HG03135 (cell line): Measurements from ENCODE around the gene CYB5D1.

Experiments used
- ATAC-seq: cut with Tn5 transposase; IDR thresholded peaks from one replicate; pipeline ENCODE4 v1.9.1; 2021; ENCODE audit warnings: mild to moderate bottlenecking, moderate library complexity; ENCODE audit not compliant: unreplicated experiment

Gene CYB5D1

GRCh38 chr17:7884581-7885366 lies 27.0 kb downstream of the CYB5D1 start:
- no peak for ATAC-seq

- no peak for ATAC-seq
Measured at GRCh38 chr17:7885367-7886226, 27.8 kb downstream of the CYB5D1 start.

- no peak for ATAC-seq
Measured at GRCh38 chr17:7886227-7887037, 28.6 kb downstream of the CYB5D1 start.

- ATAC-seq: no peak
Measured at GRCh38 chr17:7887038-7887481, 29.3 kb downstream of the CYB5D1 start.

- no peak for ATAC-seq
Measured at GRCh38 chr17:7887482-7888183, 29.8 kb downstream of the CYB5D1 start.

- no peak for ATAC-seq
Measured at GRCh38 chr17:7888184-7888920, 30.5 kb downstream of the CYB5D1 start, which contains the start of gene CHD3. CHD3 (plus strand) TSS chr17:7888789; CDS start chr17:7889001, 212 bp downstream.

- ATAC-seq: no peak
Measured at GRCh38 chr17:7889166-7889955, 31.6 kb downstream of the CYB5D1 start.

- no peak for ATAC-seq
Measured at GRCh38 chr17:7893187-7893880, 35.5 kb downstream of the CYB5D1 start.

GRCh38 chr17:7894226-7894625 lies 36.4 kb downstream of the CYB5D1 start:
- ATAC-seq: no peak

- no peak for ATAC-seq
Measured at GRCh38 chr17:7894866-7895265, 37.1 kb downstream of the CYB5D1 start.

- ATAC-seq: no peak
Measured at GRCh38 chr17:7897090-7897489, 39.3 kb downstream of the CYB5D1 start.

- no peak for ATAC-seq
Measured at GRCh38 chr17:7897773-7898172, 40.0 kb downstream of the CYB5D1 start.

- ATAC-seq: no peak
Measured at GRCh38 chr17:7903154-7904103, 45.6 kb downstream of the CYB5D1 start.

- no peak for ATAC-seq
Measured at GRCh38 chr17:7909089-7909488, 51.3 kb downstream of the CYB5D1 start.

GRCh38 chr17:7910281-7910680 lies 52.5 kb downstream of the CYB5D1 start:
- no peak for ATAC-seq

- ATAC-seq: no peak
Measured at GRCh38 chr17:7910711-7911110, 52.9 kb downstream of the CYB5D1 start.

GRCh38 chr17:7911116-7911515 lies 53.3 kb downstream of the CYB5D1 start:
- ATAC-seq: no peak
